Loucy (cell line): ENCODE data around the gene CERK.

Experiments used
- EZH2phosphoT487 ChIP-seq: fragments of 200-600 bp; IDR thresholded peaks from 2 replicates; pipeline ENCODE4 v1.6.1; 2018; ENCODE audit warnings: antibody characterized with exemption, mild to moderate bottlenecking, moderate library complexity, borderline replicate concordance
- TF ChIP-seq, protein P1 (sequence below): fragments of 200-600 bp; sonication (generic); conservative IDR thresholded peaks from 2 replicates; pipeline ENCODE4 v1.5.1; 2014; ENCODE audit warnings: mild to moderate bottlenecking, antibody characterized with exemption, low read length

GRCh38 chr22:46754826-46755225 lies 16.8 kb upstream of the CERK start:
- TF ChIP-seq EZH2phosphoT487: no peak
- TF ChIP-seq, protein P1, sequence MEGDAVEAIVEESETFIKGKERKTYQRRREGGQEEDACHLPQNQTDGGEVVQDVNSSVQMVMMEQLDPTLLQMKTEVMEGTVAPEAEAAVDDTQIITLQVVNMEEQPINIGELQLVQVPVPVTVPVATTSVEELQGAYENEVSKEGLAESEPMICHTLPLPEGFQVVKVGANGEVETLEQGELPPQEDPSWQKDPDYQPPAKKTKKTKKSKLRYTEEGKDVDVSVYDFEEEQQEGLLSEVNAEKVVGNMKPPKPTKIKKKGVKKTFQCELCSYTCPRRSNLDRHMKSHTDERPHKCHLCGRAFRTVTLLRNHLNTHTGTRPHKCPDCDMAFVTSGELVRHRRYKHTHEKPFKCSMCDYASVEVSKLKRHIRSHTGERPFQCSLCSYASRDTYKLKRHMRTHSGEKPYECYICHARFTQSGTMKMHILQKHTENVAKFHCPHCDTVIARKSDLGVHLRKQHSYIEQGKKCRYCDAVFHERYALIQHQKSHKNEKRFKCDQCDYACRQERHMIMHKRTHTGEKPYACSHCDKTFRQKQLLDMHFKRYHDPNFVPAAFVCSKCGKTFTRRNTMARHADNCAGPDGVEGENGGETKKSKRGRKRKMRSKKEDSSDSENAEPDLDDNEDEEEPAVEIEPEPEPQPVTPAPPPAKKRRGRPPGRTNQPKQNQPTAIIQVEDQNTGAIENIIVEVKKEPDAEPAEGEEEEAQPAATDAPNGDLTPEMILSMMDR: no peak
